WTC11 (cell line): Measurements from ENCODE around the gene ACSF3. TPM values are rescaled to one million over a fixed set of nuclear protein-coding genes. Genes with fewer than 3 reads are reported as not detected.

Experiments used
- ATAC-seq: fragments of 200-7000 bp; cut with Tn5 transposase; 2 replicates; pipeline ENCODE4 v1.10.0; 2021; ENCODE audit warnings: mild to moderate bottlenecking, moderate library complexity
- CTCF ChIA-PET: fragments of 300-600 bp; sonication (Branson Sonifier 250); formaldehyde crosslinking; loops from one replicate; lab custom pipeline; 2021; ENCODE audit warnings: antibody characterized with exemption; lab: Charles Lee
- POLR2A ChIA-PET: fragments of 350-600 bp; sonication (Branson Sonifier 250); formaldehyde crosslinking; loops from one replicate; lab custom pipeline; 2021; ENCODE audit warnings: antibody characterized with exemption; lab: Charles Lee
- DNase-seq: peaks from one replicate; pipeline ENCODE4 v3.0.0; 2021; ENCODE audit warnings: low spot score
- H3K27ac Mint-ChIP-seq: 2 replicates; pipeline ENCODE4 v1.8.0; 2021; ENCODE audit warnings: mixed read lengths
- H3K27me3 Mint-ChIP-seq: 2 replicates; pipeline ENCODE4 v1.8.0; 2021; ENCODE audit warnings: low read depth, mild to moderate bottlenecking, moderate library complexity, mixed read lengths
- H3K36me3 Mint-ChIP-seq: 2 replicates; pipeline ENCODE4 v1.8.0; 2021; ENCODE audit warnings: mixed read lengths
- H3K4me1 Mint-ChIP-seq: 2 replicates; pipeline ENCODE4 v1.8.0; 2022; ENCODE audit warnings: mixed read lengths
- H3K4me3 Mint-ChIP-seq: 2 replicates; pipeline ENCODE4 v1.8.0; 2021; ENCODE audit warnings: mild to moderate bottlenecking, moderate library complexity, mixed read lengths
- H3K9me3 Mint-ChIP-seq: 2 replicates; pipeline ENCODE4 v1.8.0; 2021; ENCODE audit warnings: mixed read lengths
- ESRRA ChIP-seq: sonication (generic); formaldehyde crosslinking; IDR thresholded peaks from 2 replicates; pipeline ENCODE4 v1.8.1; 2022; ENCODE audit warnings: mild to moderate bottlenecking, missing genetic modification reagents, borderline replicate concordance
- FOXP1 ChIP-seq: sonication (generic); formaldehyde crosslinking; IDR thresholded peaks from 2 replicates; pipeline ENCODE4 v1.8.0; 2022; ENCODE audit warnings: missing genetic modification reagents, mild to moderate bottlenecking, moderate library complexity, borderline replicate concordance
- GABPB1 ChIP-seq: sonication (generic); formaldehyde crosslinking; IDR thresholded peaks from 2 replicates; pipeline ENCODE4 v1.8.1; 2023; ENCODE audit warnings: mild to moderate bottlenecking, missing genetic modification reagents
- NFATC4 ChIP-seq: fragments of 250-450 bp; sonication (Bioruptor Pico); IDR thresholded peaks from 2 replicates; pipeline ENCODE4 v1.9.0; 2021; ENCODE audit warnings: mild to moderate bottlenecking
- NFE2L1 ChIP-seq: sonication (generic); formaldehyde crosslinking; IDR thresholded peaks from 2 replicates; pipeline ENCODE4 v1.8.1; 2023; ENCODE audit warnings: missing genetic modification reagents
- NR1H2 ChIP-seq: sonication (generic); formaldehyde crosslinking; IDR thresholded peaks from 2 replicates; pipeline ENCODE4 v1.9.0; 2021; ENCODE audit warnings: mild to moderate bottlenecking, moderate library complexity, missing genetic modification reagents
- RELA ChIP-seq: sonication (generic); formaldehyde crosslinking; IDR thresholded peaks from 2 replicates; pipeline ENCODE4 v1.8.1; 2022; ENCODE audit warnings: missing genetic modification reagents, mild to moderate bottlenecking, borderline replicate concordance
- SMAD4 ChIP-seq: sonication (generic); formaldehyde crosslinking; IDR thresholded peaks from 2 replicates; pipeline ENCODE4 v1.8.0; 2022; ENCODE audit warnings: mild to moderate bottlenecking, missing genetic modification reagents
- SP1 ChIP-seq: sonication (generic); formaldehyde crosslinking; conservative IDR thresholded peaks from 2 replicates; pipeline ENCODE4 v1.8.1; 2022; ENCODE audit warnings: missing genetic modification reagents
- ZNF671 ChIP-seq: fragments of 250-450 bp; sonication (Bioruptor Pico); IDR thresholded peaks from 2 replicates; pipeline ENCODE4 v1.8.0; 2021; ENCODE audit warnings: mild to moderate bottlenecking
- total RNA-seq: library from RNA; stranded (reverse); gene quantifications from 3 replicates; pipeline ENCODE4 v1.2.3, GENCODE V29; 2021
- TF ChIP-seq, protein P1 (sequence below): fragments of 250-450 bp; sonication (Bioruptor Pico); IDR thresholded peaks from 2 replicates; pipeline ENCODE4 v1.9.0; 2021; ENCODE audit warnings: mild to moderate bottlenecking
- TF ChIP-seq, protein P2 (sequence below): sonication (generic); formaldehyde crosslinking; IDR thresholded peaks from 2 replicates; pipeline ENCODE4 v1.8.1; 2022; ENCODE audit warnings: low read depth, missing genetic modification reagents, borderline replicate concordance
- TF ChIP-seq, protein P3 (sequence below): sonication (generic); formaldehyde crosslinking; IDR thresholded peaks from 2 replicates; pipeline ENCODE4 v1.8.1; 2023; ENCODE audit warnings: mild to moderate bottlenecking, missing genetic modification reagents, moderate library complexity
- TF ChIP-seq, protein P4 (sequence below): sonication (generic); formaldehyde crosslinking; IDR thresholded peaks from 2 replicates; pipeline ENCODE4 v1.8.0; 2022; ENCODE audit warnings: mild to moderate bottlenecking, missing genetic modification reagents
- TF ChIP-seq, protein P5 (sequence below): fragments of 250-450 bp; sonication (Bioruptor Pico); conservative IDR thresholded peaks from 2 replicates; pipeline ENCODE4 v1.9.0; 2021; ENCODE audit warnings: mild to moderate bottlenecking
- TF ChIP-seq, protein P6 (sequence below): fragments of 250-450 bp; sonication (Bioruptor Pico); IDR thresholded peaks from 2 replicates; pipeline ENCODE4 v2.1.2; 2022; ENCODE audit warnings: mild to moderate bottlenecking, moderate library complexity

Gene ACSF3
- total RNA-seq, 1 experiment from 2014 or later, result 22.9 TPM

DNA sequence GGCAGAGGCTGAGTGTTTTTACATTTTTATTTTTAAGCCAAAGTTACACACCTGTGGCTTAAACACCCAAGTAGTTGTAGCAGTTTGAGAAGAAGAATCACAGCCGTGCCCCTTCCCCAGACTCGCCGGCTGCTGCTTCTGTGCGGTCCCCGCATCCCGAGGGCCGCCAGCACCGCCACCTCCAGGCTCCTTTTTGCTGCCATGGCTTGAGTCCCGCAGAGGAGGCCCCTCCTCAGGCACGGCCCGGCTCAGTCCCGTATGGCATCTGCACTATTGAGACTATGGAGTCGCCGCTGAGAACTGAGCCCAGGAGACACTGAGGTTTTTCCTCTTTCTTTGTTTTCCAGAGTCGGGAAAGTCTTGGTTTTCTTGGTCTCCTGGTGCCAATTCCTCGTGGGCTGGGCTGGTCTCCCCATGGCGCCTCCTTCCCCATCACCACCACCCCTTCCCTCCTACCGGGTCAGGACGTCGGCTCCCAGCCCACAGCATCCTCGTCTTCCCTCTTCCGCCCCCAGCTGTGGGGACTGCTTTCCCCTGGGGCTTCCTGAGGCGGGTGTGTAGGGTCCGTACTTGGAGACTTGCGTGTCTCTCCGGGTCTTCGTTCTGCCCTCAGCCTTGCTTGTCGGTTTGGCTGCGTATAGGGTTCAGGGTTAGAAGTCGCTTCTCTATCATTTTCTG, 45.3 kb downstream of the ACSF3 start (continued):
- TF ChIP-seq, protein P1, sequence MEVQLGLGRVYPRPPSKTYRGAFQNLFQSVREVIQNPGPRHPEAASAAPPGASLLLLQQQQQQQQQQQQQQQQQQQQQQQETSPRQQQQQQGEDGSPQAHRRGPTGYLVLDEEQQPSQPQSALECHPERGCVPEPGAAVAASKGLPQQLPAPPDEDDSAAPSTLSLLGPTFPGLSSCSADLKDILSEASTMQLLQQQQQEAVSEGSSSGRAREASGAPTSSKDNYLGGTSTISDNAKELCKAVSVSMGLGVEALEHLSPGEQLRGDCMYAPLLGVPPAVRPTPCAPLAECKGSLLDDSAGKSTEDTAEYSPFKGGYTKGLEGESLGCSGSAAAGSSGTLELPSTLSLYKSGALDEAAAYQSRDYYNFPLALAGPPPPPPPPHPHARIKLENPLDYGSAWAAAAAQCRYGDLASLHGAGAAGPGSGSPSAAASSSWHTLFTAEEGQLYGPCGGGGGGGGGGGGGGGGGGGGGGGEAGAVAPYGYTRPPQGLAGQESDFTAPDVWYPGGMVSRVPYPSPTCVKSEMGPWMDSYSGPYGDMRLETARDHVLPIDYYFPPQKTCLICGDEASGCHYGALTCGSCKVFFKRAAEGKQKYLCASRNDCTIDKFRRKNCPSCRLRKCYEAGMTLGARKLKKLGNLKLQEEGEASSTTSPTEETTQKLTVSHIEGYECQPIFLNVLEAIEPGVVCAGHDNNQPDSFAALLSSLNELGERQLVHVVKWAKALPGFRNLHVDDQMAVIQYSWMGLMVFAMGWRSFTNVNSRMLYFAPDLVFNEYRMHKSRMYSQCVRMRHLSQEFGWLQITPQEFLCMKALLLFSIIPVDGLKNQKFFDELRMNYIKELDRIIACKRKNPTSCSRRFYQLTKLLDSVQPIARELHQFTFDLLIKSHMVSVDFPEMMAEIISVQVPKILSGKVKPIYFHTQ (CRISPR knock-in tag), result no peak
- no peak for TF ChIP-seq NFATC4 (CRISPR knock-in tag)
- TF ChIP-seq ZNF671, result no peak
- no peak for TF ChIP-seq SP1 (CRISPR knock-in tag)
- no peak for TF ChIP-seq NR1H2
- TF ChIP-seq GABPB1, result no peak

DNA sequence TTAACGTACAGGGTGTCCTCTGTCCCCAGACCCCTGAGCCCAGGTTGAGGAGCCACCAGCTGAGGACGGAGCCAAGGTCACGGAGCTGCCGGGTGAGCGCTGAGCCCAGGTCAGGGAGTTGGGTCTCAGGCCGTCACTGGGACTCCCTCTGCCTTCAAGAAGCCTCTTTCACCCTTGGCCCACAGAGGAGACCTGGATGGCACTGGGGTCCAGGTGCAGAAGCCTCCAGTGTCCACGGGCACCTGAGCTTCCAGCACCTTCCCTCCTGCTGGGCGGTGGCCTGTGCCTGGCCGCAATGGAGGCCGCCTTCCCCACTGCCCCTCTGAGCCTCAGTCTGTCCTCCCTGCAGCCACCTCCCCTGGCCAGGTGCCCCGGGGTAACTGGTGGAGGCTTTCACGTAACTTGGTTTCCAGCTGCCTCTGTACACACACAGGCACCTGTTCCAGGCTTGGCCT, 46.3 kb downstream of the ACSF3 start:
- ATAC-seq (no peak), DNase-seq (no peak)
- Mint-ChIP-seq H3K27me3 (no peaks in the 10 kb centered on the region), H3K27ac (no peak overlapping the region), H3K9me3 (no peaks in the 10 kb centered on the region), H3K4me1 (no peaks in the 10 kb centered on the region), H3K4me3 (no peak overlapping the region), H3K36me3 (peaks cover 6% of the 10 kb centered on the region; the same call in 1 of the 2 replicates)
- ChIA-PET POLR2A (no interaction called here), CTCF (interaction anchor here (0.9 kb wide), 1 partner anchor 27 kb away, joined by 3 read pairs; no protein-coding TSS in a partner anchor)
- TF ChIP-seq ESRRA (CRISPR knock-in tag) (no peak), RELA (CRISPR knock-in tag) (no peak), NFE2L1 (CRISPR knock-in tag) (no peak), SMAD4 (CRISPR knock-in tag) (no peak), FOXP1 (CRISPR knock-in tag) (no peak)
- TF ChIP-seq, protein P2, sequence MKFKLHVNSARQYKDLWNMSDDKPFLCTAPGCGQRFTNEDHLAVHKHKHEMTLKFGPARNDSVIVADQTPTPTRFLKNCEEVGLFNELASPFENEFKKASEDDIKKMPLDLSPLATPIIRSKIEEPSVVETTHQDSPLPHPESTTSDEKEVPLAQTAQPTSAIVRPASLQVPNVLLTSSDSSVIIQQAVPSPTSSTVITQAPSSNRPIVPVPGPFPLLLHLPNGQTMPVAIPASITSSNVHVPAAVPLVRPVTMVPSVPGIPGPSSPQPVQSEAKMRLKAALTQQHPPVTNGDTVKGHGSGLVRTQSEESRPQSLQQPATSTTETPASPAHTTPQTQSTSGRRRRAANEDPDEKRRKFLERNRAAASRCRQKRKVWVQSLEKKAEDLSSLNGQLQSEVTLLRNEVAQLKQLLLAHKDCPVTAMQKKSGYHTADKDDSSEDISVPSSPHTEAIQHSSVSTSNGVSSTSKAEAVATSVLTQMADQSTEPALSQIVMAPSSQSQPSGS, result no peak
- TF ChIP-seq, protein P3, sequence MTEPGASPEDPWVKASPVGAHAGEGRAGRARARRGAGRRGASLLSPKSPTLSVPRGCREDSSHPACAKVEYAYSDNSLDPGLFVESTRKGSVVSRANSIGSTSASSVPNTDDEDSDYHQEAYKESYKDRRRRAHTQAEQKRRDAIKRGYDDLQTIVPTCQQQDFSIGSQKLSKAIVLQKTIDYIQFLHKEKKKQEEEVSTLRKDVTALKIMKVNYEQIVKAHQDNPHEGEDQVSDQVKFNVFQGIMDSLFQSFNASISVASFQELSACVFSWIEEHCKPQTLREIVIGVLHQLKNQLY (CRISPR knock-in tag), result no peak
- TF ChIP-seq, protein P4, sequence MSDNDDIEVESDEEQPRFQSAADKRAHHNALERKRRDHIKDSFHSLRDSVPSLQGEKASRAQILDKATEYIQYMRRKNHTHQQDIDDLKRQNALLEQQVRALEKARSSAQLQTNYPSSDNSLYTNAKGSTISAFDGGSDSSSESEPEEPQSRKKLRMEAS (CRISPR knock-in tag), result no peak
- TF ChIP-seq, protein P5, sequence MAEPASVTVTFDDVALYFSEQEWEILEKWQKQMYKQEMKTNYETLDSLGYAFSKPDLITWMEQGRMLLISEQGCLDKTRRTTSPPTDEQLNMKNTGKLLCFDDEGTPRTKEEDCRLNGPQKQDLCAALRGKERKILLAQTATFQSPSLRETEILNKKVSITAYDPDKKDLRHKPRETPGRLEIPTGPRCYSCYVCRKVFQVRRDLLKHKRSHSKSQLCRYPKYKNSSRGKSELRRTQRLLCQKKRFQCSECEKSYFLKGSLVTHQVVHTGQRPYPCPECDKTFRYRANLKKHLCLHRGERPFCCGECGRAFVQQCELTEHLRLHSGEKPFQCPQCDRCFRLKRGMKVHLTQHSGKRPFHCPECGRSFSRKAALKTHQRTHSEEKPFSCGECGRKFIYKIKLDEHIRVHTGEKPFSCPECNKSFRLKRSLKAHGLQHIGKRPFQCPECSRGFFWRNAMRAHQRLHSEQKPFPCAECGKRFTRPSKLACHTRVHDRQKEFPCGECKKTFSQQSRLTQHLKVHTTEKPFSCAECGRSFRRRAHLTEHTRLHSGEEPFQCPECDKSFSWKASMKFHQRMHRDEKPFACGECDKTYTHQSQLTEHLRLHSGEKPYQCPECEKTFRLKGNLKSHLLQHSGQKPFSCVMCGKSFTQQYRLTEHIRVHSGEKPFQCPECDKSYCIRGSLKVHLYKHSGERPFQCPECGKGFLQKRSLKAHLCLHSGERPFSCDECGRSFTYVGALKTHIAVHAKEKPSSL (CRISPR knock-in tag), result no peak
- TF ChIP-seq, protein P6, sequence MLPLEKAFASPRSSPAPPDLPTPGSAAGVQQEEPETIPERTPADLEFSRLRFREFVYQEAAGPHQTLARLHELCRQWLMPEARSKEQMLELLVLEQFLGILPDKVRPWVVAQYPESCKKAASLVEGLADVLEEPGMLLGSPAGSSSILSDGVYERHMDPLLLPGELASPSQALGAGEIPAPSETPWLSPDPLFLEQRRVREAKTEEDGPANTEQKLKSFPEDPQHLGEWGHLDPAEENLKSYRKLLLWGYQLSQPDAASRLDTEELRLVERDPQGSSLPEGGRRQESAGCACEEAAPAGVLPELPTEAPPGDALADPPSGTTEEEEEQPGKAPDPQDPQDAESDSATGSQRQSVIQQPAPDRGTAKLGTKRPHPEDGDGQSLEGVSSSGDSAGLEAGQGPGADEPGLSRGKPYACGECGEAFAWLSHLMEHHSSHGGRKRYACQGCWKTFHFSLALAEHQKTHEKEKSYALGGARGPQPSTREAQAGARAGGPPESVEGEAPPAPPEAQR (CRISPR knock-in tag), result no peak
